ENCODE data around the gene KLF2.

The KLF2 gene

GRCh38 chr19:16365300-16365996, 40.8 kb downstream of the KLF2 start:
- no peak for DNase-seq

DNA sequence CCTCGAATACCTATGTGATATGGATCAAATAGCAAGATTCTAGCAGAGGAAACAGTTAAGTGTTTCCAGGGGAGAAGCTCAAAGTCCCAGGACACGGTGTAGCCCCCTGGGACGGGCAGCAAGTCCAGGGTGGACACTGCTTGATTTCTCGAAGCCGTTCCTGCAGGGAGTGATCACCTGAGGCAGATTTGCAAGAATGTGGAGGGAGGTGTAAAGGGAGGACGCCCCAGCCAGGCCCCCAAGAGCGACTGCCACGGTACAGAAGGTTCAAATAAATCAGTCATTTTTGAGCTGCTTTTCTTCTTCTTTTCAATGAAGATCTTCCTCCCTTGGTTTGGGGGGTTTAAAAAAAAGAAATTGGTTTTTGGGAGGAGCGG, 41.4 kb downstream of the KLF2 start:
- no peak for DNase-seq

DNA sequence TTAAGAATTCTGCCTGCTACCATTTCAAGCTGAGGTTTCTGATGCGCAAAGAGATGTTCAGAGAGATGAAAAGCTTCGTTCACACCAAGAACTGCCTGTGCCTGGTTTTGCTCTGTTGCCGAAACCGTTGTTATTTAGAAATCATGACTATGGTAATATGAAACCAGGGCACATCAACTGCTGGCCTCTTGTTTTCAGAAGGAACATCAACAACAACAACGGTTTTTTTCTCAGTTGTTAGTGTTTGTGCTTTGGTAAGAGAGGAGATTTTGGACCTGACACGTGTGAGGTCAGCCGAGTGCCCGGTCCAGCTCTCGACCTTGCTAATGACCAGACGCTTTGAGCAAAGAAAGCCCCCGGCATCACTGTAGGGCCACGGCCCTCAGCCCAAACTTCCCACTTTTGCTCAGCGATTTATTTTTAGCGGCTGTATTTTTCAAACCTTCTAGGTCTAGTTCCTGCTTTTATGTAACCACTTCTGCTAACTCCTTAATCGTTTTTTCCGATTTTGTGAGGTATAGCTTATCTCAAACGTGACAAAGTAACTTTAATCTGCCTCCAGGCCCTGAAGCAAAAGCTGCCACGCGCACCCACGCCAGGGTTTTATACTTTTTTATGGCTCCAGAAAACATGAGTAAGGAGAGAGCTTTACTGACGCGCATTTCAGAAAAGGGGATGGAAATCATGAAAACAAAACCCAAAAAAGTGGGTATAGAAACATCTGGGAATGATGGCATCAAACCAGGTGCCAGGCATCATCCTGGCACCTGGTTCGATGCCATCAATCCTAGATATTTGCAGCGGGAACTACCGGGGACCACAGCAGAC, 42.0 kb downstream of the KLF2 start:
- no peak for DNase-seq

DNA sequence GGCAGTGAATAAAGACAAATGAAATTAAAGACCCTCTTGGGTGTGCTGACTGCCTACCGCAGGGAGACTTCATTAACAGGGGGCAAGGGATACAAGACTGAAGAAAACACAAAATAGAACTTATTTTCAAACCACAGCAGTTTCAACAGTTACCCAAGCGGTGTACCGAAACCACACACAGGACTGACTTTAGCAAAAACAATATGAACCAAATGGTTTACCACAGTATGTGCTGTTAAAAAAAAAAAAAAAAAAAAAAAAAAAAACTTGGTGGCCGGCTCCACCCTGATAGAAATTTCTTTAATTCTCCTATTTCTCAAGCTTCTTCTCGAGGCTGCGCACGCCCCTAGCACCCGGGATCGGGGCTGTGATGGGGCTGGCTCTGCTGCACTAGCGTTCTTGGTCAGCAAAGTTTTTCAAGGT, 42.6 kb downstream of the KLF2 start:
- DNase-seq, result no peak

- DNase-seq, result no peak
These were observed 44.0 kb downstream of the KLF2 start for GRCh38 chr19:16368385-16369305.

DNA sequence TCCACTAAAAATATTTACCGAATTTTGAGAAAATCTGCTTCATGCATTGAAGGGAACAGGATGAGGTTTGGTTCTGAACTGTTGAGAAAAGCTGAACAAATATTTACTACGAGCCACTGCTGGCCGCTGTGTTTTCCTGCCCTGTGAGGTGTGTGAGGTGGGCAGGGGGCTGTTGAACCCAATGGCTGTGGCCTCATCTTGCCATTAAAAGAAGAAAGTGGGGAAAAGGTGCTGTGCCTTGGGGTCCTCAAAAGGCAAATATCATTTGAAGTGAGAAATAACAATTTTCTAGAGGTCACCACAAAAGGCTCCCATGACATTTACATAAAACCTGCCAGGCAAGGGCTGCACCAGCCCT, 44.7 kb downstream of the KLF2 start:
- no peak for DNase-seq

DNA sequence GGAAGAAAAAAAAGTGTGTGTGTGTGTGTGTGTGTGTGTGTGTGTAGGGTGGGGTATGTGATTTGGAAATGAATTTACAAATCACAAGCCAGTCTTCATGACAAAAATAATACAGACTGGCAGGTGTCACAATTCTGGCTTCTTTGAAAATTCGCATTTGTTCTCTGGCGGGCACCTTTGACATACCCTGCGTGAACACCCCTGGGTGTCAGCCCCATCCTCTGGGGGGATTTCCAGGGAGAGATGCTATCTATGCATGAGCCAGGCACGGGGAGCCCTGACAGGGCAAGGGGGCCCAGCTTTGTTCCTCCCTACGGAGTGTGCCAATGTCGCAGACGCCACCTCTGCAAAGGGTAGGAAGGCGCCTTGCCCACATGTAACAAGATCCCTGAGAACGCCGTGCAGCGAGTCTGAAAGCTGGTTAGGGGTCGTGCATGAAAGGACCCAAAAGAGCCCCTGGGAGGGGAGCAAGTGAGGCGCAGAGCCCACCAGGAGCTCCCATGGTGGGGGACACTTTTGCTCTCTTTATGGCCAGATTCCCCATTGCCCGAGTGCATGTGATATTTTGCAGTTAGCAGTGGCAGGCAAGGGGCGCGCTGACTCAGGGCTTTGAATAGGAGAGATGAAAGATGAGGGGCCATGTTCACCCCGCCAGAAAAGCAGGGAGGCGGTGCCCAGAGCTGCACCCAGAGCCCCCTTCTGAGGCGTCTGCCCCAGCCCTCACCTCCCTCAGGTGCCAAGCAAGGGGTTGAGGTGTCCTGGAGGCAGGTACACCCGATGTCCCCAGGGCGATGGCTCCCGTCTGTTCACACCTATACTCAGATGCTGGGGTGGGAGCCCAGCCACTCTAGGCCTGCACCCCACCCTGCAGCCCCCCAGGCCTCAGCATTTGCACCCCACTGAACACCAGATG, 45.3 kb downstream of the KLF2 start:
- no peak for DNase-seq

DNA sequence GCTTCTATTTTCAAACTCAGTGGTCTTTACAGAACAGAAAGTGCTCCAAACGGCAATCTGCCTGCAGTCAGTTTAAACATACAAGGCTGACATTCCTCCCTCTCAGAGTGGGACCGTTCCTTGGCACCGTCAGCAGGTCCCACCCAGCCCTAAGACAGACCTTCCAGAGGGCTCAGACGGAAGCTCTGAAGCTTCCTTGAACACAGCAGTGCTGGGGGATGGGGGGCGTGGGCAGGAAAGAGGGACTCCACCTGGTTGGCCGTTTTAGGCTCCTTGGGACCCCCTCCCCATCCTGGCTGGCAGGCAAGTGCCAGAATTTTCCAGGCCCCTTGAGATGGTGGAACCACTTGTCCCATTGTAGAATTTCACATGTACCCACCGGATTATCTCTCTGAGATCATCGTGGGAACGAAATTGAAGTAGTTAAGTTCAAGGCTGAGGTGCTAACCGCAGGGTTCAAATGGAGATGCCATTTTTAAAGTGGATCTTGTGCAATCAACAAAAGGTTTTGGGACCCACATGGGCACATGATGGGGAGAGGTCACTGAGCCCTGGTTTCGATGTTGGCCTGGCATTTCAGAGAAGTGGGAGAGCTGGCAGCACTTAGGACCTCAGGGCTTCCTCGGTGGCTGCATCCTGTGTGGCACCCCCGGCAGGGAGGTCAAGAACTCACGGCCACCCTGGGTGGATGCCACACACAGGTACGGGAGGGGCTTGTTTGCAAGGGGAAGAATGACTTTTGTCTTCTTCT, 46.2 kb downstream of the KLF2 start:
- DNase-seq, result no peak

- no peak for DNase-seq
These were observed 46.9 kb downstream of the KLF2 start for GRCh38 chr19:16371540-16371986.

DNA sequence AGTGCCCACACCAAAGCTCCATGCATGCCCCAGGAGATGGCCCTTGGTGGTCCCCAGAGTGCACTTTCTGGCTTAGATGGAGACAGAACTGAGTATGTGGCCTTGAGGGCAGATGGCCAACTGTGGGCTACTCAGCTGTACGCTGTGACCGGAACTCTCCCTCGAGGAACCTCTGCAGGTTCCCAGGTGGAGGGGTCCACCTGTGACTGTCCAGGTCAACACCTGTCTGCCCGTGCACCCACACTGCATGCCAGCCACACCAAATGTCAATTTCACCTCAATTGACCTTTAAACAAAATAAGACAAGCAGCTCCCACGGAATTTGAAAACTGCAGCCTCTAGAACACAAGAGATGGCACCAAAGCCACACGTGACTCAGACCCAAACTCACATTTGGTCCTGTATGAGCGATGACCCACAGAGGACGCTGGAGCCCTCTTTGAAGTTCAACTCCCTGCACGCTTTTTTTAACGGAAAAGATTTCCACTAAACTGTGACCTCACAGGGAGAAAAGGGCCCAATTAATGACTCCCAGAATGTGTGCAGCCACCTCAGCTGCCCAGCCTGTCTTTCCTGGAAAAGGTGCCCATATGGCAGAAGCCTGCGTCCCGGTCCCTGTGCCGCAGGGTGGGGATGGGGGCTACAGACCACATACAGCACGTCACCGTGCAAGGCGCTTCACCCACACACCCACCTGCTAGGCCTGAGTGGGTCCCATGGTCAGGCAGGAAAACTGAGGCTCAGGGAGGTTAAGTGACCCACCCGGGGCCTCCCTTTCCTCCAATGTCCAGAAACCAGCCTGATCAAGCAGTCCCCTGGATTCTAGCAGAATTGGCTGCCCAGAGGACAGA, 47.7 kb downstream of the KLF2 start:
- no peak for DNase-seq

DNA sequence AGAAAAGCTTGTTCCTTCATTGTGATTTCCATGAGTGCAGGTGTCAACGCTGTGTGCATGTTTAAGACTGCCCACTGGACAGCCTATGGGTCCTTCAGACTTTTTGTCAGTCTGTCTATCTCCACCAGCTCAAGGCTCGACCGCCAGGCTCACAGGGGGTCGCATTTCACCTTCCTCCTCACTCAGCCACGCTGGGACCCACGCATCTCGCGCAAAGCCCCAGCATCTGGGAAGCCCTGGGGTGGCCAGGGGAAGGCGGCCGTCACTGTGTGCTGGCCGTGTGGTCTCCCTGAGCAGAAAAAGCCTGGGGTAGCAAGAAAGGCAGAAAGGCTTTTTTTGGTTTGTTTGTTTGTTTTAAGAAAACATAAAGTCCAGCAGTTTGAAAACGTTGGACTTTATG, 48.5 kb downstream of the KLF2 start:
- no peak for DNase-seq

DNA sequence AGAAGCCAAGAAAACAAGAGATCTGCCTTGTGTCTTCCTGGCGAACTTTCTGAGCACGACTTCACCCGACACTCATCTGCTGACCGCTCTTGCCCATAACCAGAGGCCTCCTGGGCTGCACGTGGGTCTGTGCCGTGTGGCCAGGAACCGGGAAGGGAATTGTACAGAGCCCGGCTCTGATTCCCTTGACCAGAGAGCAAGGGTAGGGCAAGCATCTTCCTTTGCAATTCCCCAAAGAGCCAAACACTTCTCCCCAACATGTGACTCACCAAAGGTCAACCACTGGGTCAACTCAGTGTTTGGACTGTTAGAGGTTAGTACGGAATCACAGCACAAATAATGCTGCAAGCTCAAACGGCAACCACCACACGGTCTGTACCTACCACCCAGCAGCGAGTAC, 48.9 kb downstream of the KLF2 start:
- DNase-seq, result no peak

GRCh38 chr19:16373989-16374388, 49.4 kb downstream of the KLF2 start:
- DNase-seq, result no peak

DNA sequence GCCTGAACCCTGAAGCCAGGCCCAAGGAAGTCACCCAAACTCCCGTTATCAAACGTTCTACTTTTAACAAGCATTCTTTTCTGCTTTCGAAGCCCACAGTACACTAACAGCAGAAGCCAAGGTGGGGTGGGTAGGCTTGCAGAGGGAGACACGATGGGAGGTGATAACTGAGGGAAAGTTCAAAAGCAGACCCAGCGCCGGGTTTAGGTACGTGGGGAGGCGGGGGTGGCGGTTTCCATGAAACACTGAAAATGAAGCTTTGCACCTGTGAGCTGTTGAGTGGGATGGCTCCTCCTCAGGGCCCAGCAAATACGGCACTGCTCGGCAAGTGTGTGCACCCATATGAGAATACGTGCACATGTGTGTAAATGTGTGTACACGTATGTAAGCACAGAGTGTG, 49.8 kb downstream of the KLF2 start:
- no peak for DNase-seq

DNA sequence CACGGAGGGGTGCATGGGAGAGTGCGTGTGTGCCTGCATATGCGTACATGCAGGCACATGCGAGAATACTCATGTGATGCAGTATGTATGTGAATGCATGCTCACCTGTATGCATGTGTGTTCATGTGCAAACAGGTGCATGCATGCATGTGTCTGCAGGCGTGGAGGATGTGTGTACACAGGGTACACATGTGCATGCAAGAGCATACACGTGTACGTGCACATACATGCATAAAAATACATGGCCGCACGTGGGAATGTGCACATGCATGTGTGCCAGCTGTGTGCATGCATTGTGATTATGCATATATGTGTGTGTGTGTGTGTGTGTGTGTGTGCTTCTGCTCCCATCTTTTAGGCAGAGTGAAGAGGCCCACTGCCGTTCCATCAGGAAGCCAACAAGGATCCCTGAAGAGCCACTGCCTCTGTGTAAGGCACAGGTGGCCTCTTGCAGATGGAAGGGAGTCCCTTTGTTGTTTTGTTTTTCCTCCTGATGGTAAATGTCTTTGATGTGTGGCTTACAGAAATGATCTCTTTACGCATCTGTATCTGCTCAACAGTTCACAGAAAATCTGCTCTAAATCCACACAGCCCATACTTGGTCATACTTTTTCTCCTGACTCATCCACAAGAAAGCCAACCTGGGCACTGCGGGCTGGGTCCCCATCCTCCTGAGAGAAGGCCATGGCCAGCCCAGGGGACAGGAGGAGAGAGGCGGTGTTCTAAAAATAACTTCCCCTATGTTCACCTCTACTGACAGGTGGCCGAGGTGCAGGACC, 50.7 kb downstream of the KLF2 start:
- DNase-seq, result no peak

- no peak for DNase-seq
These were observed 51.2 kb downstream of the KLF2 start for GRCh38 chr19:16375936-16376185.

GRCh38 chr19:16376241-16376640, 51.6 kb downstream of the KLF2 start:
- DNase-seq, result no peak

DNA sequence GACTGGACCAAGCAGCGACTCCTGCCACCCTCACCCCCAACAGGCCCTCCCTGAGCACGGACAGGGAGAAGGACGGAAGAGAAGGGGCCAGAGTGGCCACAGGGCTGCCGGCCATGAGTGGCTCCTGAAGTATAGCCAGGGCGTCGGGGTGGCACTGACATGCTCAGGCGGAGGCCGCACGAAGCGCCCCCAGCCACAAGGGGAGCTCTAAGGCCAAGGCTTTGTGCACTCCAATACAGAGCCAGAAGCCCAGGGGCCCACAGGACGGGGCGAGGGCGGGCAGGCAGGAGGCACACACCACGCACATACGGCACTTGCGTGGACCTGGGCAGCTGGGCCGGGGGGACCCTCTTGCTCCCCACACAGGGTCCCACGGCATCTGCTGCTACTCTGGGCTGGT, 52.0 kb downstream of the KLF2 start:
- DNase-seq, result no peak

DNA sequence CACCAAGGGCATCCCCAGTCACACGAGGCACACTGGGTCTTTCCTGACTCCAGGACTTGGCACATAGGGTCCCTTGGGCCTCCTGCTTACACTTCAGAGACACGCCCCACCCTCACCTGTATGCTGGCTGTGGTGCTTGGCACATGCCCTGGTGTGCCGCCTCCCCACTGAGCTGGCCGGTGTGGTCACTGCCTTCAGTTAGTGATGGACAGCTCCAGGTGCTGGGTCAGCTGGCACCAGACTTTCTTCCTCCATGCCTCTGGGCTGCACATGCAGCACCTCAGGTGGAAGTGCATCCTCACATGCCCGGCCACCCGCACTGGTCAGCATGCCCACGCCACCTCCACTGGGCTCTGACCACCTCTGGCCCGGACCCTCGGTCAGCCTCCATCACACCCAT, 52.9 kb downstream of the KLF2 start:
- DNase-seq, result no peak
